NCI-H526 (cell line): ENCODE measurements around the gene CCDC146.
"Not testable (repeated sequence)": the region's sequence is repeated elsewhere in the genome, so short reads cannot be mapped to it uniquely, and the experiment has no call there.

ENCODE experiments used
- DNase-seq, 2 experiments: peaks; one replicate each; lab custom pipeline; 2025; lab: John Stamatoyannopoulos, UW

The CCDC146 gene

DNA sequence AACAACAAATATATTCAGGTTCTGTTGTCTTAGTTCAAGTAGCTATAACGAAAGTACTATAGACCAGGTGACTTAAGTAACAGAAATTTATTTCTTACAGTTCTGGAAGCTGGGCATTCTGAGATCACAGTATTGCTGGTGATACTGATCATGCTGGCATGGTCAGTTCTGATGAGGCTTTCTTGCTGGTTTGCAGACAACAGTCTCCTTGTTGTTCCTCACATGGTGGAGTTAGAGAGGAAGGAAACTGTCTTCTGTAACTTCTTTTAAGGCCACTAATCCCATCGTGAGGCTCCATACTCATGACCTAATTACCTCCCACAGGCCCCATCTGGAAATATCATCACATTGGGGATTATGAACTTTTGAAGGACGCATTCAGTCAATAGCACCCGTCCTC is 17.9 kb downstream of the CCDC146 start:
- DNase-seq = not testable (repeated sequence)

DNA sequence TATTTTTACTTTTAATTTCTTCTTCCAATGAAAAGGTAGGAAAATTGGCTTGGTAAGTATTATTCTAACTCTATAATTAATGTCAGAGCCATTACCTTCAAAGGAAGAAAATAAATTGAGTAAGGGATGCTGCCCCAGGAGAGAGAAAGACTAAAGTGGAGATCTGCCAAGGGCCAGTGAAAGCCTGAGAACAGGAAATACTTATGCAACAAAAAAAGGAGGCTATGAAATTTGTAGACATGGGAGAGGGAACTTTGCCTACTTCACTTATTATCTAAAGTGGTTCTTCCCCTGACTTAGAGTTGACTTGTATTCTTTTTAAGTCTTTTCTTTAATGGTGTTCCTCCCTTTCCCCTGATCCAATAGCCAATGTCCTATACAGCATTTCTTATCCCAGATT is 29.8 kb downstream of the CCDC146 start:
- not testable (repeated sequence) for DNase-seq

GRCh38 chr7:77154917-77155464 is 32.6 kb downstream of the CCDC146 start:
- not testable (repeated sequence) for DNase-seq

GRCh38 chr7:77155601-77156377 is 33.4 kb downstream of the CCDC146 start:
- DNase-seq = not testable (repeated sequence)

GRCh38 chr7:77157034-77157433 is 34.6 kb downstream of the CCDC146 start:
- DNase-seq = not testable (repeated sequence)

GRCh38 chr7:77157446-77157845 is 35.0 kb downstream of the CCDC146 start:
- no peak for DNase-seq

DNA sequence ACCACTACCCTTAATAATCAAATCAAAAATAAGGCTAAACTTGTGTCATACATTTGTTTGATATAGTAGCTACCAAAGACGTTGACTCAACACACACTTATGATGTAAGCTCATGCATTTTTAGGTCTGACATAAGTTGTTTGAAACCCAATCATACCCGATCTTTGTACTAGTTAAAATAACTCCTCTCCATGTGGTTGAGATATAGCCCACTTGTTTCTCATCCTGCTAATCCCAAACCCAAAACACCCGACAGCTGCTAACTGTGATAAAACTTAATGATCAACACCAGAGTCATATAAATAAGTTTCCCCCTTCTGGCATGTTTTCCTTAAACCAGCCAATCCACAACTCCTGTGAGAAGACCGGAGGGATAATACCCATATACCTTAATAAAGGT is 48.7 kb downstream of the CCDC146 start:
- DNase-seq = not testable (repeated sequence)

GRCh38 chr7:77172437-77173172 is 50.2 kb downstream of the CCDC146 start:
- DNase-seq = not testable (repeated sequence)

DNA sequence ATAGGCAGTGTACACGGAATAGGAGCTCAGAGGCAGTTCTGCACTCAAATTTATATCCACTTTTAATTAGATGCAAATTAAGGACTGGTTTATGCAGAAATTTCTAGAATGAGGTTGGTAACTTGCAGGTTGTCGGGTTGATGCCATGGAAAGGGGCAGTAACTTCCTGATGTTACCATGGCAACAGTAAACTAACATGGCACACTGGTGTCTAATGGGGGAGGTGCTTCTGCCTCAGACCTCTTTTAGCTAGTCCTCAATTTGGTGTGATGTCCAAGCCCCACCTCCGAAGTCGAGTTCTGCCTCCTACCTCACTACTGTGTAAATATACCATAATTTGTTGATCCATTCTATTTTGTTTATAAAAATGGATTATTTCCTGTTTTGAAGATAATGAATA is 52.0 kb downstream of the CCDC146 start:
- not testable (repeated sequence) for DNase-seq

- DNase-seq = not testable (repeated sequence)
Observed at GRCh38 chr7:77175274-77175800, 52.9 kb downstream of the CCDC146 start.

DNA sequence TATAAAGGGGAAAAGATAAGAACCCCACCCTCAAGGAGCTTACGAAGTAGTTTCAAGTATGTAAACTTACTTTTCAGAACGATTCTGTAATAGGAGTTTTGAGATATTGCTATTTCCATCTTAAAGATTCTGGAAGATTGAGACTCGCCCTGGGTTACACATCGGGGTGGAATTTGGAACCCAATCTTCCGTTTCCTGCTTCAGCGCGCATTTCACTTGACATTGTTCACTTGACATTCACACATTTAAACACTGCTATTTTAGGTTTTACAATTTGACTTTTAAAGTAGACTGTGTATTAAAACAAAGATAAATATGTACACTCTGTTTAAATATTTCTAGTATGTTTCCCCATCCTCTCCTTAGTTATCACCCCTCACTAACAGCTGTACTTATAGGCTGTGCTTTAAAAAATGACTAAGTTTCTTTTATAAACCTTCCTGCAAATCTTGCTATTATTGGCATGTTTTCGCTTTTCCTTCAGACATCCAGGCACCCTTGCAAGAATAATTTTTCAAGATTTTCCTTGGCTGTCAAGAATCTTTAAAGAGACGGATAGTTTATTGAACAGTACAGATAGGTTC is 55.0 kb downstream of the CCDC146 start:
- not testable (repeated sequence) for DNase-seq

DNA sequence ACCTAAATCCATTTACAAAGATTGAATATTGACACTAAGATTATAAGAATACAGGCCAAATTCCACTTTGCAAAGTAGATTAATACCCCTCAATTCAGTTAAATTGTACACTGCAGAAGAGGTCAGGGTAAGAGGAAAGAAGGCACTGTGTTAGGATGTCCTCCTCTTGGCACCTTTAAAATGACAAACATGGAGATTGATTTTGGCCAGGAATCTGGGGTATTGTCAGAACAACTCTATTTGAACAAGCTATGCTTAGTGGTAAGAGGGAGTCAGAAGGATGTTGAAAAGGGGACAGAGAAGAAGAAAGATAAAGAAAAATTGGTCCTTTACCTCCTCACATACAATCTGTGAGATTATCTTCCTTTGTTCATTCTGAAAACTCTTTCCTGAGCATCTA is 55.6 kb downstream of the CCDC146 start:
- not testable (repeated sequence) for DNase-seq

GRCh38 chr7:77181015-77181595 is 58.7 kb downstream of the CCDC146 start:
- DNase-seq = no peak

- no peak for DNase-seq
Observed at GRCh38 chr7:77181734-77182133, 59.3 kb downstream of the CCDC146 start.

DNA sequence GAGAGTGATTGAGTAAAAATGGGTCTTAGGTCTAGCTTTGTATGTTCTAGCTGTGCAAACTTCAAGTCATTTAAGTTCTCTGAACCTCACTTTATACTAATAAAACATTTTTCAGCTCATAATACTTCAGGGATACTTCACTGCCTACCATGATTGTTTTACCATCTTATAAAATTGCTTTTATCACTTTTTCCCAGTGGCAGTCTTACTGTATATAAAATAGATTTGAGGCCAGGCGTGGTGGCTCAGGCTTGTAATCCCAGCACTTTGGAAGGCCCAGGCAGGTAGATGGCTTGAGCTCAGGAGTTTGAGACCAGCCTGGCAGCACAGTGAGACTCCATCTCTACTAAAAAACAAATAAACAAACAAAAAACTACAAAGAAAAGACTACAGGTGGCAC is 59.8 kb downstream of the CCDC146 start:
- DNase-seq = no peak

- DNase-seq = no peak
Observed at GRCh38 chr7:77184463-77184862, 62.0 kb downstream of the CCDC146 start.

DNA sequence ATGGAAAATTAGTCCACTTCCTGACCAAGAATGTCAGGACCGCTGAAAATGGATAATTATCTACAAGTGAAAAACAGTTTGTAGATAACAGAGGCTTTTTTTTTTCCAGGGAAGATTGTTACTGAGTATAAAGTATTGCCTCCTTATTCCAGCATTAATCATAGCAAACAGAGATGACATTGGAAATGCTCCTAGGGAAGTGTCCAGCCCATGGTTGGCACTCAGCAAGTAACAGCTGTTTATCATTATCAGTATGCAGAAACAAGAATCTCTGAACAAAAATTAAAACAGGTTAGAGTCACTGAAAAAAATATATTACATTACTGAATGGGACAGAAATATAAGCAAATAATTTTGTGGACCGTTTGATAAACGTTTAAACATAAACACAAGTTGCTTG is 62.6 kb downstream of the CCDC146 start:
- no peak for DNase-seq

DNA sequence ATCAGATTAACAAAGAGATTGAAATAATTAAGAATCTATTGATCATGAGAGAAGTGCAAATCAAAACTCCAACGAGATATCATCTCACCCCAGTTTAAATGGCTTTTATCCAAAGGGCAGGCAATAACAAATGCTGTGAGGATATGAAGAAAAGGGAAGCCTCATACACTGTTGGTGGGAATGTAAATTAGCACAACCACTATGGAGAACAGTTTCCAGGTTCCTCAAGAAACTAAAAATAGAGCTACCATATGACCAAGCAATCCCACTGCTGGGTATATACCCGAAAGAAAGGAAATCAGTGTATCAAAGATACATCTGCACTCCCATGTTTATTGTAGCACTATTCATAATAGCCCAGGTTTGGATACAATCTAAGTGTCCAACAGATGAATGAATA is 63.5 kb downstream of the CCDC146 start:
- DNase-seq = no peak

DNA sequence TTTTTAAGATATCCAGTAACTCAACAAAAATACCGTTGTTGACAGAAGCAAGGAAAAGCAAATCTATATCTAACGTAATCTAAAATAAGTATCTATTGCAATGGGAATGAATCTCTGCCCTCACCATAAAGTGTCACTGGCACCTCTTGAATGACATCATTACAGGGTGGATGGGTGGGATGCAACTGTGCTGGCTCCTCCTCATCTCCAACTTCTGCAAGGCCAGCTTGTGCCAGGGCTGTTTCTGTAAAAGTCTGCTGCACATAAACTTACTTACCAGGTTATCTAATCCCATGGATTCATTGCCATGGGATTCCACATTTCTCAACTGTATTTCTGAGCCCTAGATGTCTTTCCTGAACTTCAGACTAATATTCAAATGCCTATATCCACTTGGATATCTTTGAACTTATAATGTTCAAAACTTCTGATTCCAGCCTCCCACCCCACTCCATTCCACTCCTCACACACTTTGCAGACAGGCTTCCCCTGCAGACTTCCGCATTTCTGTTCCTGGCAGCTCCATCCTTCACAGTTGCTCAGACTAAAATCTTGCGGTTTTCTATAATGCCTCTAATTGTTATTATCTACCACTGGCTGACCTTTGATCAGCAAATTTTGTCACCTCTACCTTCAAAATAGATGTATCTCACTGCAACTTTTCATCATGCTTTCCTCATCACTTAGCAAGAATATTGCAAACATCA is 66.5 kb downstream of the CCDC146 start:
- DNase-seq = no peak

- no peak for DNase-seq
Observed at GRCh38 chr7:77197141-77197540, 74.7 kb downstream of the CCDC146 start.
